IgD-negative memory B cell (primary cell): Measurements from ENCODE around the gene C5orf22. TPM values are rescaled to one million over a fixed set of nuclear protein-coding genes. Genes with fewer than 3 reads are reported as not detected.

Experiments
- H3K27ac Mint-ChIP-seq, 3 donors: one replicate each; pipeline ENCODE4 v1.8.0; 2020 to 2022; ENCODE audit warnings: mild to moderate bottlenecking in 3 of 3, mixed read lengths in 3 of 3, moderate library complexity in 1 of 3
- H3K27me3 Mint-ChIP-seq: one replicate; pipeline ENCODE4 v1.8.0; 2021; ENCODE audit warnings: mixed read lengths
- H3K36me3 Mint-ChIP-seq: one replicate; pipeline ENCODE4 v1.8.0; 2020; ENCODE audit warnings: mild to moderate bottlenecking, mixed read lengths
- H3K4me1 Mint-ChIP-seq, 3 donors: one replicate each; pipeline ENCODE4 v1.8.0; 2020 to 2022; ENCODE audit warnings: mixed read lengths in 3 of 3, mild to moderate bottlenecking in 1 of 3
- H3K4me3 Mint-ChIP-seq, 4 donors: one replicate each; pipeline ENCODE4 v1.8.0; 2020 to 2022; ENCODE audit warnings: mild to moderate bottlenecking in 4 of 4, mixed read lengths in 4 of 4, moderate library complexity in 3 of 4
- H3K9me3 Mint-ChIP-seq, 3 donors: one replicate each; pipeline ENCODE4 v1.8.0; 2020 to 2021; ENCODE audit warnings: mixed read lengths in 3 of 3, mild to moderate bottlenecking in 1 of 3
- polyA plus RNA-seq: library from polyadenylated mRNA; unstranded; fragments of 300-500 nt; fragmentation: Illumina TruSeq; gene quantifications from one replicate; pipeline ENCODE4 v1.2.3, GENCODE V29; 2021

C5orf22 gene
- polyA plus RNA-seq, 1 donor from 2014 or later = 16.7 TPM

DNA sequence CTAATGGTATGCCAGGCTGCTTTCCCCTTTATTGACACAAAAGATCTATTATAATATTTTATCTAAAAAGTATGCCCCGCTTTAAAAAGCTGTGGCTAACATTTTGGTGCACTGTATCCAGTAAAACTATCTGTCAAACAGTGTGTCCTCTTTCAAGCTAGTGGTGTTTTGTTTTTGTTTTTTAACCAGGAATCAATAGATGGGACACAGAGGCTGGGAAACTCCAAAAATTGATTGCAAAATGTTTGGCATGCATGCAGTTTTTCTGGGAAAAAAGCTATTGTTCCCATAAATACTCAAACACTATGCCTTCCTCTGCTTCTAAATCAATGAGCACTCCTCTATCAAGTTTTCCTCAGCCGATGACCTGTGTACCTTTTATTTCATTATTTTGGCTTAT, 72.5 kb downstream of the C5orf22 start:
- Mint-ChIP-seq H3K4me1 (peaks cover 0 to 1% (median 0%) of the 10 kb centered on the region in 3 donors), H3K9me3 (peaks cover 0 to 6% (median 0%) of the 10 kb centered on the region in 3 donors), H3K36me3 (no peaks in the 10 kb centered on the region), H3K27me3 (peaks cover 7% of the 10 kb centered on the region), H3K4me3 (no peak overlapping the region), H3K27ac (no peak overlapping the region)

Other genes starting within 250 kb of the C5orf22 start
- gene DROSHA, start 208 bp upstream of the C5orf22 start, polyA plus RNA-seq = 14.7 TPM
- gene PDZD2, start 106.8 kb downstream of the C5orf22 start, polyA plus RNA-seq = 0.16 TPM